GM19099 (cell line): ENCODE results near the gene GCK.

Experiments
- POLR2A ChIP-seq: IDR thresholded peaks from 3 replicates; pipeline ENCODE4 v1.6.1; 2011; ENCODE audit warnings: low read depth; ENCODE audit not compliant: insufficient read length; ENCODE audit errors: extremely low read depth

Gene GCK

DNA sequence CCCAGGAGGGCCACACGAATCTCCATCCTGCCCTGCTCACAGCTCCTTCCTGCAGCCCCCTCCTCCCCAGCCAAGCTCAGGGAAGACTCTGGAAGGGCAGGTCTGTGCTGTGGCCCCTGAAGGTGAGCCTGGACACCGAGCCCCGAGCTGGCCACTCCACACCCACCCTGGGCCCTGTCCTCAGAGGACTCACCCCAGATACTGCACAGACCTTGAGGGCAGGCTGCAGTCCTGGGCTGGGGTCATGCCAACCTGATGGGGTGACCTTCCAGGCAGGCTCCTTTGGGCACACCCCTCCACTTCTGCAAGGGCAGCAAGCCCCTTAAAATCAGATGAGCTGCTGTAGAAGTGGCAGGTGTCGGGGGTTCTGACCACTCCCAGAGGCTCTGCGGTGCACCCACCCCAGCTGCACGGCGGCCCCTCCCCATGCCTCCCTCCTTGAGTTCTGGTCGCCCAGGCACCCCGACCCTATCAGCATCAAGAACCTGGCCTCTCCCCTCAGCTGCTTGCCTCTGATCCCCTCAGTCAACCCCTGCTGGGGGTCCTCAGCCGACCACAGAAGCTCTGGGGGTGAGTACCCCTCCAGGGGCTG lies 35.8 kb upstream of the GCK start:
- TF ChIP-seq POLR2A, result no peak

GRCh38 chr7:44224080-44224973 lies 35.1 kb upstream of the GCK start:
- TF ChIP-seq POLR2A, result no peak

GRCh38 chr7:44223362-44224079 lies 34.3 kb upstream of the GCK start:
- no peak for TF ChIP-seq POLR2A

DNA sequence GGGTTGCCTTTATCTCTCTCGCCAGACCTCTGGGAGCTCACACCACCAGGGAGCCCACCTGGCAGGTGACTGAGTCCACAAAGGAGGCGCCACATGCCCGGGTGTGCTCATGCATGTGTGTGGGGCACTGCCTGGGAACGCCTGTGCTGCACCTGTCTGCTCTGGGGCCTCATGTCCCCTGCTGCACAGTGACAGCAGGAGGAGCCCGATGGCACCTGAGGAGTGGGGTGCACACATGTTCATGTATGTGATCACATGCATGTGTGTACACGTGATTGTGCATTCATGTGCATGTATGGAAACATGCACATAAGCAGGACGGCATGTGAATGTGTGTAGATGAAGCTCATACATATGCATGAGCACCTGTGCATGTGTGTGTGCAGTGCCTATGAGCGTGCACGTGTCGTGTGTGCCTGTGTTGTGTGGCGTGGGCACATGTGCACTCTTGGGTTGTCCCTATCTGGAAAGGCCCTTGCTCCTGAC lies 33.6 kb upstream of the GCK start:
- TF ChIP-seq POLR2A, result no peak

- TF ChIP-seq POLR2A, result no peak
These were observed 32.8 kb upstream of the GCK start for GRCh38 chr7:44222074-44222473.

- no peak for TF ChIP-seq POLR2A
These were observed 32.1 kb upstream of the GCK start for GRCh38 chr7:44221231-44221791.

- no peak for TF ChIP-seq POLR2A
These were observed 31.3 kb upstream of the GCK start for GRCh38 chr7:44220358-44221112.

GRCh38 chr7:44220046-44220357 lies 30.8 kb upstream of the GCK start:
- no peak for TF ChIP-seq POLR2A

GRCh38 chr7:44219371-44220045 lies 30.3 kb upstream of the GCK start:
- no peak for TF ChIP-seq POLR2A

DNA sequence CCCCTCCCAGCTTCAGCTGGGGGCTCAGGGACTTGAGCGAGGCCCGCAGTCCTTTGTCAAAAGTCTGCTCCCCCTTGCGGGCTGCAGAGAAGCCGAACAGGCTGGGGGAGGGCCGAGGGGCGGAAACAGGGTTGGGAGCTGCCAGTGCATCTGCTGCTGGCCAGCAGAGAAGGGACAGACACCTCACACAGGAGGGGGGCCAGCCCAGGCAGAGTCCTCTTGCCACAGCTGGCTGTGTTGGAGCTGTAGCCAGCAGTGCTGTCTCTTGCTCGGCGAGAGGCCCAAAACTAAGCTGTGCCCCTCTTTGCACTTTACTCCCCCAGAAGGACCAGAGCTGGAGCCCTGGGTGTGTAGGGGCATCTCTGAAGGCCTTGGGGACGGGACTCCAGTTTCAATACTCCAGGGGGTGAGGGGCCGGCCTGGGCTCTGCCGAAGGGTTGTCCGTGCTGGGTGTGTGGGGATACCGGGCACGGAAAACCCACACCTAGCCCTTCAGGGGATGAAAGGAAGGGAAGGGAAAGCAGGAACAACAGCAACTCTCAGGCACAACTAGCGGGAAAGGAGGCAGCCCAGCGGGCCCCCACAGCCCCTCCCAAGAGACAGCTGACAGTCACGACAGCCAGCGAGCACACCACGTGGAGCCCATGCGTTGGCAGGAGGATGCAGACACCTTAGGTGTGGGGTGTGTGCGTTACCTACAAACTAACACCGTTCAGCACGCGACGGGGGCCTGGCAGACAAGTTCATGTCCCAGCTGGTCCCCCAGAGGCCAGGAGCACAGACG lies 29.4 kb upstream of the GCK start:
- no peak for TF ChIP-seq POLR2A

DNA sequence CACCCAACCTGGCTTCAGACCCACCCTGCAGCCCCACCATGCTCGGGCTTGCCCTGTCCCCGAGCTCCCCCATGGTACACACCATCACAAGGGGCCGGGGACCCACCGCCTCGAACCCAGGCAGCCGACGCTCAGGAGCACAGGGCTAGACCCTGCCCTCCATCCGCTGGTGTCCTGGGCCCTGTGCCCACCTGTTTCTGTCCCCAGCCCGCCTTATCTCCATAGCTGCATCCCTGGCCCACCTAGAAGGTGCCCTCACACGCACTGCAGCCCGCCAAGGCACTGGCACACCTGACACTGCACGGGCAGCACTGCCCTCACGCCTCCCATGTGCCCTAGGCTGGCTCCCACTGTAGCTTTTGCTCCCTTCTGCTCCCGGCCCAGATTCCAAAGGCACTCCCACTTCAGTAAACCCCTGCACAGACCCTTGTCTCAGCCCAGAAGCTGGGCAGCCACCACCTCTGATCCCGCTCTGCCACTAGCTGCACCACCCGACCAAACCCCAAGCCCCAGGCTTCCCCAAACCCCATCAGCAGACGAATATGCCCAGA lies 28.7 kb upstream of the GCK start:
- no peak for TF ChIP-seq POLR2A

DNA sequence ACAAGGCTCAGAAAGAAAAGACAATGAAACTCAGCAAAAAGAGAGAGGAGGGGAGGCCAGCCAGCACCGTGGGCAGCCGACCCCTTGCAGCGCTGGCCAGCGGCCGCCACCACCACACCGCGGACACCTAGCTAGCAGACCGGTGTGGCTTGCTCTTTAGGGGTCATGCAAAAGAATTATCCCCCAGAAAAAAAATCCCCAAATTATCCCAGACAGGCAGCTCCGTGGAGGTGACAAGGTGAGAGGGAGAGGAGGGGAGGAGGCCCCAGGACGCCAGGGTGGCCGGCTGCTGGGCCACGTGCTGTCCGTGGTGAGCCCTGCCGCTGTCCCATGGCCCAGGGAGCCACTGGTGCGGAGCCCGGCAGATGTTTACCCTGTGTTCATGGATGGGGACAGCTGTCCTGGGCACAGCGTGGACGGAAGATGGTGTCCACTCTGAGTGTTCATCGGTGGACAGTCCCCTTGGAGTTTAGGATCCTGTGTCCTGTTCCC lies 28.0 kb upstream of the GCK start:
- no peak for TF ChIP-seq POLR2A
